ENCODE data around the gene DLG4.

The DLG4 gene

GRCh38 chr17:7237761-7238419, 18.3 kb upstream of the DLG4 start (continued):
- TF ChIP-seq ZNF280D (tag by site-specific recombination; IDR thresholded peaks at IDR 0.05) (no peak), ZNF266 (tag by site-specific recombination; IDR thresholded peaks at IDR 0.05; ENCODE audit: low read depth) (no peak), GLIS1 (tag by site-specific recombination; IDR thresholded peaks at IDR 0.05) (peak; percentile 90; the same call in 1 of the 2 replicates), ZNF792 (tag by site-specific recombination; IDR thresholded peaks at IDR 0.05) (no peak), ZSCAN4 (tag by site-specific recombination; IDR thresholded peaks at IDR 0.05) (no peak), YY1 (tag by site-specific recombination; IDR thresholded peaks at IDR 0.05) (no peak), OSR2 (tag by site-specific recombination; IDR thresholded peaks at IDR 0.05) (no peak), ZNF16 (tag by site-specific recombination; IDR thresholded peaks at IDR 0.05; ENCODE audit: low read depth) (no peak), ZFHX2 (tag by site-specific recombination; conservative IDR thresholded peaks at IDR 0.05) (no peak; the same call in 1 of the 2 replicates), ZNF48 (tag by site-specific recombination; IDR thresholded peaks at IDR 0.05) (no peak), ZNF114 (tag by site-specific recombination; IDR thresholded peaks at IDR 0.05) (no peak), ZNF600 (tag by site-specific recombination; IDR thresholded peaks at IDR 0.05) (no peak), HIC1 (tag by site-specific recombination; IDR thresholded peaks at IDR 0.05) (no peak), ZBTB8A (tag by site-specific recombination; IDR thresholded peaks at IDR 0.05) (peak; percentile 100), ZNF707 (tag by site-specific recombination; IDR thresholded peaks at IDR 0.05) (no peak), ZNF416 (tag by site-specific recombination; IDR thresholded peaks at IDR 0.05) (no peak), TSHZ1 (tag by site-specific recombination; IDR thresholded peaks at IDR 0.05; ENCODE audit: borderline replicate concordance) (no peak), ZNF560 (tag by site-specific recombination; IDR thresholded peaks at IDR 0.05; ENCODE audit: borderline replicate concordance) (no peak), ZNF544 (tag by site-specific recombination; IDR thresholded peaks at IDR 0.05) (no peak), PRDM6 (tag by site-specific recombination; IDR thresholded peaks at IDR 0.05) (no peak), ZSCAN30 (tag by site-specific recombination; IDR thresholded peaks at IDR 0.05) (no peak), SP3 (tag by site-specific recombination; IDR thresholded peaks at IDR 0.05) (peak; percentile 81), FEZF1 (tag by site-specific recombination; IDR thresholded peaks at IDR 0.05) (no peak), ZNF211 (tag by site-specific recombination; IDR thresholded peaks at IDR 0.05; ENCODE audit: low read depth) (no peak), ZSCAN5A (tag by site-specific recombination; IDR thresholded peaks at IDR 0.05) (no peak), ZNF223 (tag by site-specific recombination; IDR thresholded peaks at IDR 0.05) (no peak), KLF1 (tag by site-specific recombination; IDR thresholded peaks at IDR 0.05) (peak; percentile 89), ZNF292 (tag by site-specific recombination; IDR thresholded peaks at IDR 0.05; ENCODE audit: borderline replicate concordance, low read depth) (no peak)

All from HEK293 (cell line).